Neural crest cell (in vitro differentiated cells): ENCODE measurements around the gene SNN. TPM values are rescaled to one million over a fixed set of nuclear protein-coding genes. Genes with fewer than 3 reads are reported as not detected.

ENCODE experiments used
- DNase-seq: peaks from one replicate; pipeline ENCODE4 v3.0.0; 2021; ENCODE audit warnings: low read depth, mixed read lengths, low spot score
- H3K27ac Mint-ChIP-seq: one replicate; pipeline ENCODE4 v1.8.0; 2021; ENCODE audit warnings: mild to moderate bottlenecking, mixed read lengths; ENCODE audit not compliant: unreplicated experiment
- H3K27me3 Mint-ChIP-seq: 2 replicates; pipeline ENCODE4 v1.8.0; 2021; ENCODE audit warnings: low read depth, mild to moderate bottlenecking, mixed read lengths
- H3K36me3 Mint-ChIP-seq: 2 replicates; pipeline ENCODE4 v1.8.0; 2021; ENCODE audit warnings: low read depth, mild to moderate bottlenecking, mixed read lengths
- H3K4me1 Mint-ChIP-seq: 2 replicates; pipeline ENCODE4 v1.8.0; 2021; ENCODE audit warnings: mixed read lengths
- H3K4me3 Mint-ChIP-seq: one replicate; pipeline ENCODE4 v1.8.0; 2021; ENCODE audit warnings: mild to moderate bottlenecking, mixed read lengths
- H3K9me3 Mint-ChIP-seq: 2 replicates; pipeline ENCODE4 v1.8.0; 2021; ENCODE audit warnings: mixed read lengths
- CTCF ChIP-seq: fragments of 200-600 bp; sonication (generic); conservative IDR thresholded peaks from 2 replicates; pipeline ENCODE4 v1.5.0; 2021; ENCODE audit warnings: antibody characterized with exemption, mild to moderate bottlenecking
- total RNA-seq: library from RNA; stranded (reverse); gene quantifications from 2 replicates; pipeline ENCODE4 v1.2.1, GENCODE V29; 2021

SNN gene
- total RNA-seq, 1 donor from 2014 or later = 93.5 TPM

DNA sequence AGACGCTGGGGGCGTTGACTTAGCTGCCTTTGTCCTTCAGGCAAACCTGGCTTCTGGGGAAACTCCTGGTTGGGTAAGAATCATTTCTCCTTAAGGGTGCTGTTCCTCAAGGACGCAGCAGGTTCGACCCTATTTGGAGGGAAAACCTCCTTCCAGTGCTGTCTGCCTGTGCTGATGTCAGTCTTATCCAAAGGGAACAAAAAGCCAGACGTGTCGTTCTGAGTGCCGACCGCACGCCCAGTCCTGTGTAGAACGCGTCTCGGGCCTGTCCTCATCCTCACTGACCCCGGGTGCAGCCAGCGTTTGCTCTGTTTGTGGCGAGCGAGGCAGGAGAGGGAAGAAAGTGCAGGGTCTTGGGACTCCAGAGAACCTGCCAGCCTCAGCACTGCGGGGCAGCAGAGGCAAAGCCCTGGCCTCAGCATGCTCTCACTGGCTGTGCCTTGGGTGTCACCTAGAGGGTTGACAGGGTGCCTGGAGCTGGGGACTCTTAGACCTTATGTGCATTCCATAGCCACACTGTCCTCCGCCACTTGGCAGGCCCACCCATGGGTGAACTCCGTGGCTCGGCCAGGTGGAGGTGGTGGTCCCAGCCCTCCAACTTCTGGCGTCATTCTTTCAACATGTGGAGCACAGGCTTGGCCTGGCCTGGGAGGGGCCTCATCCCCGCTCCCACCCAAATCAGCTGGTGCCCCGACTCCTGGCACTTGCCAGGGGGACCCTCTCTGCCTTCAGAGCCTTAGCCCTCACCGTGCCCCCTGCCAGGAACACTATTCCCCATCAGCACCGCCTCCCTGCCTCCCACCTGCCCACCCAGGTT is 6.0 kb downstream of the SNN start:
- H3K36me3 Mint-ChIP-seq = no peaks in the 10 kb centered on the region
- H3K4me3 Mint-ChIP-seq = peak overlapping the region; percentile 20
- no peaks in the 10 kb centered on the region for H3K9me3 Mint-ChIP-seq
- H3K27me3 Mint-ChIP-seq = peaks cover 2% of the 10 kb centered on the region
- no peak overlapping the region for H3K27ac Mint-ChIP-seq
- H3K4me1 Mint-ChIP-seq = peaks cover 26% of the 10 kb centered on the region
- TF ChIP-seq CTCF = no peak
- DNase-seq = no peak

- H3K9me3 Mint-ChIP-seq = no peaks in the 10 kb centered on the region
- no peak overlapping the region for H3K27ac Mint-ChIP-seq
- TF ChIP-seq CTCF = no peak
- no peaks in the 10 kb centered on the region for H3K27me3 Mint-ChIP-seq
- DNase-seq = no peak
- peak overlapping the region; percentile 76 for H3K4me3 Mint-ChIP-seq
- peaks cover 18% of the 10 kb centered on the region for H3K4me1 Mint-ChIP-seq
- no peaks in the 10 kb centered on the region for H3K36me3 Mint-ChIP-seq
These were observed 6.7 kb downstream of the SNN start for GRCh38 chr16:11674818-11675560.

DNA sequence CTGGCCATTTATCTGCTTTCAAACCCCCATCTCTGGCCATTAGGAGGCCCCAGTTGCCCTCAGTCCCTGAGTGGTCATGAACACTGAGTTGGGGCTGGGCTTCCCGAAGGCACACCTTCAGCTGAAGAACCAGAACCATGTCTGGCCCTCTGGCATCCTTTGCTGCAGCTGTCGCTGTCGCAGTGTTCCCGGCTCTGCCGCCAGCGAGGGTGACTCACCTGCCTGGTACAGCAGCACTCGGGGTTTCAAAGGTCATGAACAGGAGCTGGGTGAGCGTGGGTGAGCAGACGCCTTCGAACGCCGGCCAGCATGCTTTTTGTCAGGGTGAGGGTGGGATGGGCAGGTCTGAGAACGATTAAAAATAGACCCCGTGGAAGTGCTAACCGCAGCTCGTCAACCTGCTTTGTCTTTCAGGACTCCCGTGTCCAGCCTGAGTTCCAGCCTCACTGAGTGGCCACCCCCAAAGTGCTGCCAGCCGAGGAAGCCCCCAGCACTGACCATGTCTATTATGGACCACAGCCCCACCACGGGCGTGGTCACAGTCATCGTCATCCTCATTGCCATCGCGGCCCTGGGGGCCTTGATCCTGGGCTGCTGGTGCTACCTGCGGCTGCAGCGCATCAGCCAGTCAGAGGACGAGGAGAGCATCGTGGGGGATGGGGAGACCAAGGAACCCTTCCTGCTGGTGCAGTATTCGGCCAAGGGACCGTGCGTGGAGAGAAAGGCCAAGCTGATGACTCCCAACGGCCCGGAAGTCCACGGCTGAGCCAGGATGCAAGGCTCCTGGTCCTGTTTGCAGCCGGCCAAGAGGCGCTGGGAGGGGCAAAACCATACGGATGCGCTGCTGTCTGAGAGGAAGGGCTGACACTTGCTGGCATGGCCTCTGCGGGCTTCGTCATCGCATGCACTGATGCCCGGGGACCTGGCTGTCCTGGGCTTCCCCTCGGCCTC is 7.6 kb downstream of the SNN start:
- peak overlapping the region; percentile 35 for H3K4me3 Mint-ChIP-seq
- H3K27me3 Mint-ChIP-seq = no peaks in the 10 kb centered on the region
- H3K36me3 Mint-ChIP-seq = no peaks in the 10 kb centered on the region
- peaks cover 10% of the 10 kb centered on the region for H3K4me1 Mint-ChIP-seq
- H3K27ac Mint-ChIP-seq = no peak overlapping the region
- TF ChIP-seq CTCF = no peak
- DNase-seq = no peak
- H3K9me3 Mint-ChIP-seq = no peaks in the 10 kb centered on the region

DNA sequence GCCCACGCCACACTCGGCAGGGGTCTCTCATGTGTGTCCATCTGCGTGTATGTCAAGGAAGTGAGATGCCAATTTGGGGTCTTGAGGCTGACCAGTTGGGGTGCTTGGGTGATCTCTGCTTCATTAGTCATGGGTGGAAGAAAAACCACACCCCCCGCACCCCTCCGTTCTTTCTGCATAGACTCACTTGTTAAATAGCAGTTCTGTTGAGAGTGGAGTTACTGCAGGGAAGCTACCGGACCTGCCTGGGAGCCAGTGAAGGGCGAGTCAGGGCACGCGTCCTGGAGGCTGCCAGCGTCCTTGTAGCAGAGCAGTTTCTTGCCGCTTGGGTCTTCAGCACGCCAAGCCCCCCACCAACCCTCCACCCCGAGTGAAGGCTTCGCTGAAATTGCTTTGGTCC is 8.5 kb downstream of the SNN start:
- Mint-ChIP-seq H3K36me3 (no peaks in the 10 kb centered on the region), H3K4me1 (peaks cover 8% of the 10 kb centered on the region), H3K27me3 (no peaks in the 10 kb centered on the region), H3K27ac (no peak overlapping the region), H3K9me3 (no peaks in the 10 kb centered on the region), H3K4me3 (no peak overlapping the region)
- no peak for DNase-seq
- TF ChIP-seq CTCF = no peak

DNA sequence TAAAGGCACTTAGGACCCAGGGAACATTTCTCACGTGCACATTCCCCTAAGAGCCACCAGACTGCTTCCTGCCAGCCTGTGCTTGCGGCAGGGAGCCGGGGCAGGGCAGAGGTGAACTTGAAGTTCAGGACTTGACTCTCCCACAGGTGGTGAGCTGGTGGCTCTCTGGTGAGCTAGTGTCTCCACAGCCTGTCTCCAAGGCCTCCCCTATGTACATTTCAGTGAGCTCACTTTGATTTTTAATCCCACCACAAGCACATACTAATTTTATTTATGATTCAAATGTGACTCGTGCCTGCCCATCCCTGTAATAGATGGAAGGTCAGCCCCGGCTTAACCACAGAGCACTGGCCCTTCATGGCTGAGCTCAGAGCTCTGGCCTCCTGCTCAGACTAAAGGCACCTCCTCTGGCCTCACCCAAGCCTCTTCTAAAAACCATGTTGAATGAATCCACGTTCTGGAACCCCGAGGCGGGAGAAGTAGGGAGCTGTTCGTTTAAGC is 9.2 kb downstream of the SNN start:
- Mint-ChIP-seq H3K4me1 (peaks cover under 1% of the 10 kb centered on the region), H3K36me3 (no peaks in the 10 kb centered on the region), H3K9me3 (no peaks in the 10 kb centered on the region), H3K27me3 (no peaks in the 10 kb centered on the region), H3K27ac (no peak overlapping the region), H3K4me3 (peak overlapping the region; percentile 10)
- DNase-seq = no peak
- no peak for TF ChIP-seq CTCF
